ENCODE data around the gene INSL3.

DNA sequence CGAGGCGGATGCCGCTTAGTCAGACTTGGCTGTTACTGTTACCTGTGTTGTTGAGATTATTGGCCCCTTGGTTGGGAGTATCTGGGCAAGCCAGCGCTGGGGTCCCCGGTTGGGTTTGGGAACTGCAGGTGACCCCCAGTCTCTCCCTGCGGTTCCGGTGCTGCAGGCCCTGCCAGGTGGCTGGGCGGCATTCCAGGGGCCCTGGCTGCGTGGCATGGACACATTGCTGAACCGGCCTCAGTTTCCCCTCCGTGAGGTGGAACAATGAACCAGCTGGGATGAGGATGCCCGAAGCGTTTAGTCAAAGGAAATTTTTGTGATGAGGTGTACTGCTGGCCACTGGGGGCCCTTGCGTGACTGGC is 25.8 kb downstream of the INSL3 start:
- TF ChIP-seq, protein P1, sequence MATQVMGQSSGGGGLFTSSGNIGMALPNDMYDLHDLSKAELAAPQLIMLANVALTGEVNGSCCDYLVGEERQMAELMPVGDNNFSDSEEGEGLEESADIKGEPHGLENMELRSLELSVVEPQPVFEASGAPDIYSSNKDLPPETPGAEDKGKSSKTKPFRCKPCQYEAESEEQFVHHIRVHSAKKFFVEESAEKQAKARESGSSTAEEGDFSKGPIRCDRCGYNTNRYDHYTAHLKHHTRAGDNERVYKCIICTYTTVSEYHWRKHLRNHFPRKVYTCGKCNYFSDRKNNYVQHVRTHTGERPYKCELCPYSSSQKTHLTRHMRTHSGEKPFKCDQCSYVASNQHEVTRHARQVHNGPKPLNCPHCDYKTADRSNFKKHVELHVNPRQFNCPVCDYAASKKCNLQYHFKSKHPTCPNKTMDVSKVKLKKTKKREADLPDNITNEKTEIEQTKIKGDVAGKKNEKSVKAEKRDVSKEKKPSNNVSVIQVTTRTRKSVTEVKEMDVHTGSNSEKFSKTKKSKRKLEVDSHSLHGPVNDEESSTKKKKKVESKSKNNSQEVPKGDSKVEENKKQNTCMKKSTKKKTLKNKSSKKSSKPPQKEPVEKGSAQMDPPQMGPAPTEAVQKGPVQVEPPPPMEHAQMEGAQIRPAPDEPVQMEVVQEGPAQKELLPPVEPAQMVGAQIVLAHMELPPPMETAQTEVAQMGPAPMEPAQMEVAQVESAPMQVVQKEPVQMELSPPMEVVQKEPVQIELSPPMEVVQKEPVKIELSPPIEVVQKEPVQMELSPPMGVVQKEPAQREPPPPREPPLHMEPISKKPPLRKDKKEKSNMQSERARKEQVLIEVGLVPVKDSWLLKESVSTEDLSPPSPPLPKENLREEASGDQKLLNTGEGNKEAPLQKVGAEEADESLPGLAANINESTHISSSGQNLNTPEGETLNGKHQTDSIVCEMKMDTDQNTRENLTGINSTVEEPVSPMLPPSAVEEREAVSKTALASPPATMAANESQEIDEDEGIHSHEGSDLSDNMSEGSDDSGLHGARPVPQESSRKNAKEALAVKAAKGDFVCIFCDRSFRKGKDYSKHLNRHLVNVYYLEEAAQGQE (IDR thresholded peaks at IDR 0.05): no peak
- TF ChIP-seq CTCF (IDR thresholded peaks at IDR 0.05; ENCODE audit: low read depth, low read length, missing input control) (no peak), TAF1 (conservative IDR thresholded peaks at IDR 0.05) (no peak), FOXA1 (IDR thresholded peaks at IDR 0.05) (no peak), YY1 (IDR thresholded peaks at IDR 0.05) (no peak), JUND (IDR thresholded peaks at IDR 0.05) (no peak), RAD21 (IDR thresholded peaks at IDR 0.05) (no peak)
- TF ChIP-seq, protein P2, sequence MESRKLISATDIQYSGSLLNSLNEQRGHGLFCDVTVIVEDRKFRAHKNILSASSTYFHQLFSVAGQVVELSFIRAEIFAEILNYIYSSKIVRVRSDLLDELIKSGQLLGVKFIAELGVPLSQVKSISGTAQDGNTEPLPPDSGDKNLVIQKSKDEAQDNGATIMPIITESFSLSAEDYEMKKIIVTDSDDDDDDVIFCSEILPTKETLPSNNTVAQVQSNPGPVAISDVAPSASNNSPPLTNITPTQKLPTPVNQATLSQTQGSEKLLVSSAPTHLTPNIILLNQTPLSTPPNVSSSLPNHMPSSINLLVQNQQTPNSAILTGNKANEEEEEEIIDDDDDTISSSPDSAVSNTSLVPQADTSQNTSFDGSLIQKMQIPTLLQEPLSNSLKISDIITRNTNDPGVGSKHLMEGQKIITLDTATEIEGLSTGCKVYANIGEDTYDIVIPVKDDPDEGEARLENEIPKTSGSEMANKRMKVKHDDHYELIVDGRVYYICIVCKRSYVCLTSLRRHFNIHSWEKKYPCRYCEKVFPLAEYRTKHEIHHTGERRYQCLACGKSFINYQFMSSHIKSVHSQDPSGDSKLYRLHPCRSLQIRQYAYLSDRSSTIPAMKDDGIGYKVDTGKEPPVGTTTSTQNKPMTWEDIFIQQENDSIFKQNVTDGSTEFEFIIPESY (IDR thresholded peaks at IDR 0.05): no peak

Data from liver (tissue), 3 donors.